Measurements from ENCODE around the gene TTC23L.

DNA sequence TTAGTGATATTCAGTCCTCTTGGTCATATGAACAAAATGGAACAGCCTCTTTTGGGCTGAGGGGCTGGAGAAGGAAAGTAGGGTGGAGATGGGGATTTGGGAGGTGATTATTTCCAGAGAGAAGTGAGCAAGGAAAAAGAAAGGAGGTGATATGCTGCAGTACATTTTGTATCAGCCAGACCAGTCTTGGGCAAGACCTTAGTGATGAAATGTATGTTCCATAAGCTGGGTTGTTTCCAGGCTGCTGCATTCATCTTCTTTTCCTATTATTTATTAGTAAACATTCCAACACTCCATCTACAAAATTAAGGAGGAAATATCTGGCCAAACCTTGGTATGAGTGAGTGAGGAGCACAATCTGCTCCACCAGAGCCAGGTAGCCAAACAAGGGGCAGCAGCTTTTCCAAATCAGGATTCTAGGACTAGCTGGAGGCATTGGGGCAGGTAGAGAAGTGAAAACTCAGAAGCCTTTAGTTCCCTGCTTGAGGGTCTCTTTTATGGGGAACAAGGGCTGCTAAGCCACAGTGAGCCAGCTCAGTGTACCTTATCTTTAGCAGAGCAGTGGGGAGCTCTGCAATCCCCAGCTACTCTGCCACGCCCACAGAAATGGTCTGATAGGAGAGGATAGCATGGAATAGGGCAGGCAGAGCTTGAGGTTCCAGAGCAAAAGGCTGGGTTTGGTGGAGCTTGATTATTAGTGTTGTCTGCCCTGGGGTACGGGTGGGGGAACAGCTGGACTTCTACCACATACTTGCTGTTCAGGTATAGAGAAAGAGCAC is 56.9 kb downstream of the TTC23L start:
- TF ChIP-seq, protein P1, sequence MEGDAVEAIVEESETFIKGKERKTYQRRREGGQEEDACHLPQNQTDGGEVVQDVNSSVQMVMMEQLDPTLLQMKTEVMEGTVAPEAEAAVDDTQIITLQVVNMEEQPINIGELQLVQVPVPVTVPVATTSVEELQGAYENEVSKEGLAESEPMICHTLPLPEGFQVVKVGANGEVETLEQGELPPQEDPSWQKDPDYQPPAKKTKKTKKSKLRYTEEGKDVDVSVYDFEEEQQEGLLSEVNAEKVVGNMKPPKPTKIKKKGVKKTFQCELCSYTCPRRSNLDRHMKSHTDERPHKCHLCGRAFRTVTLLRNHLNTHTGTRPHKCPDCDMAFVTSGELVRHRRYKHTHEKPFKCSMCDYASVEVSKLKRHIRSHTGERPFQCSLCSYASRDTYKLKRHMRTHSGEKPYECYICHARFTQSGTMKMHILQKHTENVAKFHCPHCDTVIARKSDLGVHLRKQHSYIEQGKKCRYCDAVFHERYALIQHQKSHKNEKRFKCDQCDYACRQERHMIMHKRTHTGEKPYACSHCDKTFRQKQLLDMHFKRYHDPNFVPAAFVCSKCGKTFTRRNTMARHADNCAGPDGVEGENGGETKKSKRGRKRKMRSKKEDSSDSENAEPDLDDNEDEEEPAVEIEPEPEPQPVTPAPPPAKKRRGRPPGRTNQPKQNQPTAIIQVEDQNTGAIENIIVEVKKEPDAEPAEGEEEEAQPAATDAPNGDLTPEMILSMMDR (IDR thresholded peaks at IDR 0.05 in 4 of 5, conservative IDR thresholded peaks at IDR 0.05 in 1 of 5) = no peak
- no peak for TF ChIP-seq POLR2A (IDR thresholded peaks at IDR 0.05)

Measured in gastrocnemius medialis (tissue), 4 donors.